Fibroblast of villous mesenchyme (primary cell): ENCODE results near the gene PCDHGA2. TPM values are rescaled to one million over a fixed set of nuclear protein-coding genes. Genes with fewer than 3 reads are reported as not detected.
"Not testable (repeated sequence)": the region's sequence is repeated elsewhere in the genome, so short reads cannot be mapped to it uniquely, and the experiment has no call there.

Experiments
- DNase-seq: peaks from one replicate; pipeline ENCODE4 v3.0.0-alpha.2; 2010; ENCODE audit warnings: low read depth
- H3K4me3 ChIP-seq: 2 replicates; pipeline ENCODE4 v1.5.1; 2011; ENCODE audit warnings: low read depth, mild to moderate bottlenecking, low read length
- total RNA-seq: library from RNA; depleted of rRNA; stranded (reverse); fragments of >200 nt; gene quantifications from 2 replicates; pipeline ENCODE4 v1.2.3, GENCODE V29; 2012
- TF ChIP-seq, protein P1 (sequence below): IDR thresholded peaks from 2 replicates; pipeline ENCODE4 v1.5.1; 2012; ENCODE audit warnings: low read depth, mild to moderate bottlenecking, low read length; ENCODE audit not compliant: insufficient read depth

Gene PCDHGA2
- total RNA-seq = 2.6 and 3.0 TPM in 2 replicates

DNA sequence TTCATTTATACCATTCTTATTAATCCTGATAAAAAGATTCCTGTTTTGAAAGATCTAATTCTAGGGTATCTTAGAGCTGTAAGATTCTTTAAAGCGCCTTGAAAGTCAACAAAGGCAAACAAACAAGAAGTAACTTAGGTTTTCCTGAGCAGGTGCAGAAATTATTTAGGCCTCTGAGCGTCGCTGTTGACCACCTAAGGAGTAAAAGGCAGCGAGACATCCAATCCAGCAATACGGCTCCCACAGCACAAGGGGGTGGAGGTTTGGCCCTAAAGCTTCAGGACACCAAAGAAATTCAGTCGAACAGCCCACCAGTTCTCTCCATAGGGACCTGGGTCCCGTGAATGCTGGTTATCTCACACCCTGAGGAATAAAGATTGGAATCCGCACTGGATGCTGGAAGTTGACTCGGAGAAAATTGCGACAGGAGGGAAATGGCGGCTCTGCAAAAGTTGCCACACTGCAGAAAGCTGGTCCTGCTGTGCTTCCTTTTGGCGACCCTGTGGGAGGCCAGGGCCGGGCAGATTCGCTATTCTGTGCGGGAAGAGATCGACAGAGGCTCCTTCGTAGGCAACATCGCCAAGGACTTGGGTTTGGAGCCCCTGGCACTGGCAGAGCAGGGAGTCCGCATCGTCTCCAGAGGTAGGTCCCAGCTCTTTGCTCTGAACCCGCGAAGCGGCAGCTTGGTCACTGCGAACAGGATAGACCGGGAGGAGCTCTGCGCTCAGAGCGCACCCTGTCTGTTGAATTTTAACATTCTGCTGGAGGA lies at the start of gene PCDHGA2:
Gene PCDHGA2 (plus strand): TSS at position 223 of the 769 bp plus-strand sequence.
- TF ChIP-seq, protein P1, sequence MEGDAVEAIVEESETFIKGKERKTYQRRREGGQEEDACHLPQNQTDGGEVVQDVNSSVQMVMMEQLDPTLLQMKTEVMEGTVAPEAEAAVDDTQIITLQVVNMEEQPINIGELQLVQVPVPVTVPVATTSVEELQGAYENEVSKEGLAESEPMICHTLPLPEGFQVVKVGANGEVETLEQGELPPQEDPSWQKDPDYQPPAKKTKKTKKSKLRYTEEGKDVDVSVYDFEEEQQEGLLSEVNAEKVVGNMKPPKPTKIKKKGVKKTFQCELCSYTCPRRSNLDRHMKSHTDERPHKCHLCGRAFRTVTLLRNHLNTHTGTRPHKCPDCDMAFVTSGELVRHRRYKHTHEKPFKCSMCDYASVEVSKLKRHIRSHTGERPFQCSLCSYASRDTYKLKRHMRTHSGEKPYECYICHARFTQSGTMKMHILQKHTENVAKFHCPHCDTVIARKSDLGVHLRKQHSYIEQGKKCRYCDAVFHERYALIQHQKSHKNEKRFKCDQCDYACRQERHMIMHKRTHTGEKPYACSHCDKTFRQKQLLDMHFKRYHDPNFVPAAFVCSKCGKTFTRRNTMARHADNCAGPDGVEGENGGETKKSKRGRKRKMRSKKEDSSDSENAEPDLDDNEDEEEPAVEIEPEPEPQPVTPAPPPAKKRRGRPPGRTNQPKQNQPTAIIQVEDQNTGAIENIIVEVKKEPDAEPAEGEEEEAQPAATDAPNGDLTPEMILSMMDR = peak; percentile 62
- peak; percentile 61 for DNase-seq
- peak within 1 kb of the TSS; percentile 51 for H3K4me3 ChIP-seq

- no peak overlapping the region for H3K4me3 ChIP-seq
- TF ChIP-seq, protein P1 = no peak
- no peak for DNase-seq
Measured at GRCh38 chr5:141298376-141298775, 40.2 kb upstream of the PCDHGA2 start.

DNA sequence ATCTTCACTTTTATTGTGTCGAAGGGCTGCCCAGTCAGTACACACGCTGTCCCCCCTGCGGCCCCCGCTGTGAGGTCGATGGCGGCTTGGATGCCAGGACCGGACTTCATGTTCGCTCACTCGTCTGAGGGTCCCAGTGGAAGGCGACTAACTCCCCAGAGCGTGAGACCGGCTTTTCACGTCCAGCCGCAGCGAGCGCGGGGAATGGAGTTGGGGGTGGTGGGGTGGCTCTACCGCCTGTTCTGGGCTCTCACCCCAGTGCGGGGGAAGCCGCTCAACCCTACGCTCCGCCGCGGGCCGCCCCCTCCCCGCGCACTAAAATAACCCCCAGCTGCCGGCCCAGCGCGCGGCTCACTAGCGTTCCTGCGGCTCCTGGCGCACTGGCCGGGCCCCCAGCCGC lies 34.8 kb upstream of the PCDHGA2 start, which contains the start of gene SLC25A2:
Gene SLC25A2 (minus strand): TSS at position 294 of the 400 bp plus-strand sequence. CDS start 184 bp downstream, at position 110.
- DNase-seq = no peak
- no peak within 1 kb of the TSS for H3K4me3 ChIP-seq
- TF ChIP-seq, protein P1 = no peak

DNA sequence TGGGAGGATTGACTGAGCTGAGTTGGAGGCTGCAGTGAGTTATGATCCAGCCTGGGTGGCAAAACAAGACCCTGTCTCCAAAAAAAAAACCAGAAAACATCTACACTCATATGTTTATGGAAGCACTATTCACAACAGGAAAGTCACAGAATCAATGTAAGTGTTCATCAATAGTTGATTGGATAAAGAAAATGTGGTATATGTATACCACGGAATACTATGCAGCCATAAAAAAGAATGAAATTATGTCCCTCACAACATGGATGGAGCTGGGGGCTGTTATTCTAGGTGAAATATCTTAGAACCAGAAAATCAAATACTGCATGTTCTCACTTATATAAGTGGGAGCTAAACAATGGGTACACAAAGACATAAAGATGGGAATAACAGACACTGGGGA lies 31.9 kb upstream of the PCDHGA2 start:
- H3K4me3 ChIP-seq = no peak overlapping the region
- DNase-seq = no peak
- TF ChIP-seq, protein P1 = no peak

DNA sequence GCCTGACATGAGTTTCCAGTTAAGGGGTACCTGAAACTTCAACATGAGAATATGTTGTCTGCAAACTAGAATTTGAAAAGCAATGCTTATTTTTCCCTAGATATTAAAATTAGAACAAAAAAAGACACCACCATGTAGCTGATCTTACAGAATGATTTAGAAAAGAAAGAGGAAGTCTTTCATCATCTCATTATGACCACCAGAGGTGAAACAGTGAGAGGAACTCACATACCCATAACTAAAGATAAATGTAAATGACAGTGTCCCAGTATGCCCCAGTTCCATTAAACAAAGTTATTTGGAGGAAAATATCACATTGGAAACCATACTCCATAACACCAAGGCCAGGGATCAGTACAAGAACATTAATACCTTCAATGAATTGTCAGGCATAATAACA lies 24.8 kb upstream of the PCDHGA2 start:
- DNase-seq = no peak
- TF ChIP-seq, protein P1 = no peak
- no peak overlapping the region for H3K4me3 ChIP-seq

DNA sequence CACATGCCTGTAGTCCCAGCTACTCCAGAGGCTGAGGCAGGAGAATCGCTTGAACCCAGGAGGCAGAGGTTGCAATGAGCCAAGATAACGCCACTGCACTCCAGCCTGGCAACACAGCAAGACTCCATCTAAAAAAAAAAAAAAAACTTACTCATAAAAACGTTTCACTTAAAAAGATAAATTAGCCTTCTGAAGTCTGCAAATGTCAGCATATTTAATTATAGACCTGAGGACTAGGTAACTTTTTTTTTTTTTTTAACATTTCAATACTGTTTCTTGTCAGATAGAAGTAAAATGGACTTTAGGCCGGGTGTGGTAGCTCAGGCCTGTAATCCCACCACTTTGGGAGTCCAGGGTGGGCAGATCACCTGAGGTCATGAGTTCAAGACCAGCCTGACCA lies 21.6 kb upstream of the PCDHGA2 start:
- H3K4me3 ChIP-seq, DNase-seq: not testable (repeated sequence)

DNA sequence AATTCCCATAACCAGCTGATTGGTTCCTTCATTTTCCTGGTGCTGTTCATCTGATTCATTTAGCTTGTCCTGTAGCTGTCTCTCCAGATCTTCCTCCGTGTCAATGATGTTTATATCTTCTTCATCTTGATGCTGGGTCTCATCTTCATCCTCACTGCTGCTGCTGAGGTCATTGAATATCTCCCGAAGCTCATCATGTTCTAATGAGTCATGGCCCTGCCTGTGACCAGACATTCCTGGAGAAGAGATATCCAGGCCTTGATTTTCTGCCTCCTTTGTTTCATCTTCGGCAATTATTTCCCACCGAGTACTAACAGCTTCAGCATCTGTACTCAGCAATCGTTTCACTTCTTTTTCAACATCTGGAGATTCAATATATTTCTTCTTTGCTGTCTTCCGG lies 19.4 kb upstream of the PCDHGA2 start:
- no peak overlapping the region for H3K4me3 ChIP-seq
- TF ChIP-seq, protein P1 = no peak
- no peak for DNase-seq
